NCI-H2107 treated with DMSO at 0.1 percent for 48 hours (cell line): ENCODE measurements around the gene FLCN.

Experiments
- DNase-seq: peaks from one replicate; lab custom pipeline; 2025; ENCODE audit not compliant: unreplicated experiment; lab: John Stamatoyannopoulos, UW

Gene FLCN

DNA sequence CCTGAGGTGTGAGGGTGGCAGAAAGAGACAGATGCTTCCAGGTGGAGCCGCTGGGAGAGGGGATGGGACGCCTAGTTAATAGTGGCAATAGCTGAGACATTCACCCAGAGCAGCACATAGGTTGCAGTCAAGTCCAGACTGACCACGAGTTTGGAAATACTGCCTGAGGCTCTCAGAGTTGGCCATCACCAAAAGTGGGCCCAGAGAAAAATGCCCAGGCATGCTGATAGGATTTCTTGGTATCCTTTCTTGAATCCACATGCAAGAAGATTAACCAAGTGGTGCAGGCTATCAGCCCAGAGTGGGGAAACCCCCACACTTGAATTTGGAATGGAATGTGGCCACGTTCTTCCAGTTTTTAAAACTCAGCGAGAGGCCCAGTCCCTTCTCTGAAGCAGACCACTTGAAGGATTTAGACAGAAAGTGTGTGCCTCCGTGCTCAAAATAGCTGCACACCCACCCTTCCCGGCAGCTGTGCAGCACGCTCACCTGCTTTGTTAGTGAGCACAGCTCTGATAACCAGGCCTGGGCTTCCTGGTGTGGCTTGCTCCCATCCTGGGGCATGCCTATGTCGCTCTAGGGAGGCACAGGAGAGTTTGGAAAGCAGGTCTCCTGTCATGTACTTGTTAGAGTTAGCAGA, 66.5 kb downstream of the FLCN start:
- no peak for DNase-seq

DNA sequence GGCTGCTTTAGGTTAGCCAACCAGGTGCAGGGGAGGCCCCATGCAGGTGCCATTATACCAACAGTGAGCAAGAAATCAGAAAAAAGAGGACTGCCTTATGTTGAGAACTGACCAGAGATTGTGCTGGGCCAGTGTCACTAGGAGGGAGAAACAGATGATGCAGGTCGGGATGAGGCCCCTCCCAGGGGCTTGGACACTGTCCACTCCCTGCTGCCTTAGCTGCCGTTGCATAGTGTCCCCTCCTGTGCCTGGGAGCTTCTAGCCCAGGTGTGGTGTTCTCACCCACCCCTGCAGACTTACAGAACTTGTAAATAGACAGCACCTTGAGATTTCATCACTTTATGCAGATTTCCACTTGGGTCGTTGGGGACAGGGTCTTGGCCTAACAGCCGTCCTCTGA, 67.6 kb downstream of the FLCN start:
- DNase-seq = no peak

DNA sequence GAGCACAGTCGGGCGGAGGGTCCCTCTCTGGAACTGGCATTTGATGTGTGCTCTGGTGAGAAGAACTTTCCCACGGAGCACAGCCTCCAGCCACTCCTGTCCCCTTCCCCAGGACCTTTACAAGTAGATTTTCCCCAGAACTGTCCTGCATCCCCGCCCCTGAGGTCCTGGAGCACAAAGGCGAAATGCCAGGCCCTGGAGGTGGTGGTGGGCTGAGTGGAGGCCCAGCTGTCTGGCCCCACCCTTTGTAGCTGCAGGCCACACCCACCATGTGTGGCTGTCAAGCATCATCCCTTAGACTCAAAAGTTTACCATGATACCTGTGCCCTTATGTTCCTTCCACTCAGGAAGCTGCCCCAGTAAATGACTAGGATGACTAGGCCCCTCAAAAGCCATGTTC, 68.6 kb downstream of the FLCN start:
- no peak for DNase-seq

DNA sequence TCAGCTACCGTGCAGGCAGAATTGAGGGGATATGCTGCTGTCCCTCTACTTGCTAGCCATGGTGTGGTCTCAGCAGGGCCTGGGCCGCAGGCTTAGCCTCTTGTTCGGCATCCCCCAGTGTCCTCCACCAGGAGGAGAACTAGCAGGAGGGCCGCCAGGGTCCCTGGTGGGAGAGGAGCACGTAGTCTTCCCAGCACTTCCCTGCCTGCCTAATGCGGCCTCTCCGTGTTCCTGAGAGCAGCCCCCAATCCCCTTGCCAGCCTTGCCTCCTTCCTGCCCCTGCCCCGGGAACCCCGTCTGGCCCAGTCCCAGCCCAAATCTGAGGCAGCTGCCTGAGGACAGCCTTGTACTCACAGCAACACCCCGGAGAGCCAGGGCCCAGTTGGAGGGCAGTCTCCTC, 69.0 kb downstream of the FLCN start:
- DNase-seq = no peak

DNA sequence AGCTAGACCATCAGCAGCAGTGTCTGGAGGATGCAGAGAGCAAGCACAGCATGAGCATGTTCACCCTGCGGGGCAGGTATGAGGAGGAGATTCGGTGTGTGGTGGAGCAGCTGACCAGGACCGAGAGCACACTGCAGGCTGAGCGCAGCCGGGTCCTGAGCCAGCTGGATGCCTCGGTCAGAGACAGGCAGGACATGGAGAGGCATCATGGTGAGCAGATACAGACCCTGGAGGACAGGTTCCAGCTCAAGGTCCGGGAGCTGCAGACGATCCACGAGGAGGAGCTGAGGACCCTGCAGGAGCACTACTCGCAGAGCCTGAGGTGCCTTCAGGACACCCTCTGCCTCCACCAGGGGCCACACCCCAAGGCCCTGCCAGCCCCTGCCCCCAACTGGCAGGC, 69.6 kb downstream of the FLCN start:
- DNase-seq = no peak

DNA sequence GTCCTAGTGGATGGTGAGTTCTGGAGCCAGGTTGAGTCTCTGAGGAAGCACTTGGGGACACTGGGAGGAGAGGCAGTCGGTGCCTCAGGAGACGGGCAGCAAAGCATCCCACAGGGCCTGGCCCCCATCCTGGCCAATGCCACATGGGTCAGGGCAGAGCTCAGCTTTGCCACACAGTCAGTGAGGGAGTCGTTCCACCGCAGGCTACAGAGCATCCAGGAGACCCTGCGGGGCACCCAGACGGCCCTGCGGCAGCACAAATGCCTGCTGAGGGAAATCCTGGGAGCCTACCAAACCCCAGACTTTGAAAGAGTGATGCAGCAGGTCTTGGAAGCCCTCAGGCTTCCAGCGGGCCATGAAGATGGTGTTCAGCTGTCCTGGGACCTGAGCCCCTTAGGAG, 70.5 kb downstream of the FLCN start:
- no peak for DNase-seq

DNA sequence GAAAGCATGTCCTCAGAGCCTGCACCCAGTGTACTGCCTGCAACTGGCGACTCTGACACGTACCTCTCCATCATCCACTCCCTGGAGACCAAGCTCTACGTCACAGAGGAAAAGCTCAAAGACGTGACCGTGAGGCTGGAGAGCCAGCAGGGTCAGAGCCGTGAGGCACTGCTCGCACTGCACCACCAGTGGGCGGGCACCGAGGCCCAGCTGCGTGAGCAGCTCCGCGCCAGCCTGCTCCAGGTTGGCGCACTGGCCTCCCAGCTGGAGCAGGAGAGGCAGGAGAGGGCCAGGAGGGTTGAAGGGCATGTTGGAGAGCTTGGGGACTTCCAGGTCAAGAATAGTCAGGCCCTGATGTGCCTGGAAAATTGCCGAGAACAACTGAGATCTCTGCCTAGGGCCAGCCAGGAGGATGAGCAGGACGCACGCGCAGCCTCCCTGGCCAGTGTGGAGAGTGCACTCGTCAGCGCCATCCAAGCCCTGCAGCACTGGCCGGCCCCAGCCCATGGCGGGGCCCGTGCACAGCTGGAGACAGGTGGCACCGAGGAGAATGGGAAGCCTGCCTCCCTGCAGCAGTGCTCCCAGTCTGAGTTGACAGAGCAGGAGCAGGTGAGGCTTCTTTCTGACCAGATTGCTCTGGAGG, 71.2 kb downstream of the FLCN start:
- no peak for DNase-seq

DNA sequence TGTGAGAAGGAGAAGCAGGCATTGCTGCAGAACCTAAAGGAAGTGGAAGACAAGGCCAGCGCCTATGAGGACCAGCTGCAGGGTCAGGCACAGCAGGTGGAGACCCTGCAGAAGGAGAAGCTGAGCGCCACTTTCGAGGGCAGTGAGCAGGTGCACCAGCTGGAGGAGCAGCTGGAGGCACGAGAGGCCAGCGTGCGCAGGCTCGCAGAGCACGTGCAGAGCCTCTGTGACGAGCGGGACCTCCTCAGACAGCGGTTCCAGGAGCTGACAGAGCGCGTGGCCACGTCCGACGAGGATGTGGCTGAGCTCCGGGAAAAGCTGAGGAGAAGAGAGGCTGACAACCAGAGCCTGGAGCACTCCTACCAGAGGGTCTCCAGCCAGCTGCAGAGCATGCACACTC, 72.3 kb downstream of the FLCN start:
- no peak for DNase-seq

DNA sequence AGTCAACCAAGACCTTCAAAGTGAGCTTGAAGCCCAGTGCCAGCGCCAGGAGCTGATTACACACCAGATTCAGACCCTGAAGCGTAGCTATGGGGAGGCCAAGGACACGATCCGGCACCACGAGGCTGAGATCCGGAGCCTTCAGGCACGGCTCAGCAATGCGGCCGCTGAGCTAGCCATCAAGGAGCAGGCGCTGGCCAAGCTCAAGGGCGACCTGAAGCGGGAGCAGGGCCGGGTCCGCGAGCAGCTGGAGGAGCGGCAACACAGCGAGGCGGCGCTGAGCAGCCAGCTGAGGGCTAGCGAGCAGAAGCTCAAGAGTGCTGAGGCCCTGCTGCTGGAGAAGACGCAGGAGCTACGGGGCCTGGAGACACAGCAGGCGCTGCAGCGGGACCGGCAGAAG, 72.8 kb downstream of the FLCN start:
- no peak for DNase-seq
